MM.1S (cell line): ENCODE data around the gene BTBD9.

Source experiments
- DNase-seq: peaks from one replicate; pipeline ENCODE4 v3.0.0-alpha.2; 2015
- H2AFZ ChIP-seq: fragments of 300-600 bp; sonication (generic); 2 replicates; pipeline ENCODE4 v1.6.0; 2016; ENCODE audit warnings: antibody characterized with exemption, low read length
- H3F3A ChIP-seq: fragments of 300-600 bp; sonication (generic); 2 replicates; pipeline ENCODE4 v1.6.1; 2016; ENCODE audit warnings: mild to moderate bottlenecking, antibody characterized with exemption, low read length, moderate library complexity, mixed read lengths; ENCODE audit not compliant: insufficient read depth
- H3K27ac ChIP-seq: fragments of 300-600 bp; sonication (generic); 2 replicates; pipeline ENCODE4 v1.5.1; 2016; ENCODE audit warnings: mild to moderate bottlenecking, low read length
- H3K27me3 ChIP-seq: fragments of 300-600 bp; sonication (generic); replicated peaks from 2 replicates; pipeline ENCODE4 v1.6.0; 2016; ENCODE audit warnings: low read length; ENCODE audit not compliant: insufficient read depth
- H3K36me3 ChIP-seq: fragments of 300-600 bp; sonication (generic); replicated peaks from 2 replicates; pipeline ENCODE4 v1.6.1; 2016; ENCODE audit warnings: mild to moderate bottlenecking, low read length, mixed read lengths; ENCODE audit not compliant: insufficient read depth
- H3K4me1 ChIP-seq: fragments of 300-600 bp; sonication (generic); 2 replicates; pipeline ENCODE4 v1.6.1; 2016; ENCODE audit warnings: low read length, mixed read lengths
- H3K4me2 ChIP-seq: fragments of 300-600 bp; sonication (generic); 2 replicates; pipeline ENCODE4 v1.6.0; 2016; ENCODE audit warnings: low read depth, low read length
- H3K4me3 ChIP-seq: fragments of 300-600 bp; sonication (generic); 2 replicates; pipeline ENCODE4 v1.5.1; 2016; ENCODE audit warnings: low read length, mixed read lengths
- H3K79me2 ChIP-seq: fragments of 300-600 bp; sonication (generic); 2 replicates; pipeline ENCODE4 v1.6.1; 2016; ENCODE audit warnings: mixed run types, low read length, mixed read lengths
- H3K9ac ChIP-seq: fragments of 300-600 bp; sonication (generic); 2 replicates; pipeline ENCODE4 v1.6.1; 2016; ENCODE audit warnings: low read length, mixed read lengths
- H3K9me2 ChIP-seq: fragments of 300-600 bp; sonication (generic); replicated peaks from 2 replicates; pipeline ENCODE4 v1.6.1; 2016; ENCODE audit warnings: mild to moderate bottlenecking, low read length, mixed read lengths; ENCODE audit not compliant: insufficient read depth
- H3K9me3 ChIP-seq: fragments of 300-600 bp; sonication (generic); replicated peaks from 2 replicates; pipeline ENCODE4 v1.6.1; 2016; ENCODE audit warnings: mild to moderate bottlenecking, low read length, mixed read lengths; ENCODE audit not compliant: insufficient read depth
- H4K20me1 ChIP-seq: fragments of 300-600 bp; sonication (generic); 2 replicates; pipeline ENCODE4 v1.6.1; 2016; ENCODE audit warnings: mild to moderate bottlenecking, low read length, moderate library complexity, mixed read lengths; ENCODE audit not compliant: insufficient read depth
- CTCF ChIP-seq: fragments of 300-600 bp; sonication (generic); IDR thresholded peaks from 2 replicates; pipeline ENCODE4 v1.5.1; 2016; ENCODE audit warnings: antibody characterized with exemption, low read length, mixed read lengths
- EZH2 ChIP-seq: fragments of 300-600 bp; sonication (generic); optimal IDR thresholded peaks from 2 replicates; pipeline ENCODE3; 2017; ENCODE audit warnings: low read depth, mild to moderate bottlenecking, antibody characterized with exemption, low read length, mixed read lengths
- EZH2phosphoT487 ChIP-seq: fragments of 300-600 bp; sonication (generic); IDR thresholded peaks from 2 replicates; pipeline ENCODE4 v1.6.1; 2018; ENCODE audit warnings: antibody characterized with exemption, low read length

Gene BTBD9

DNA sequence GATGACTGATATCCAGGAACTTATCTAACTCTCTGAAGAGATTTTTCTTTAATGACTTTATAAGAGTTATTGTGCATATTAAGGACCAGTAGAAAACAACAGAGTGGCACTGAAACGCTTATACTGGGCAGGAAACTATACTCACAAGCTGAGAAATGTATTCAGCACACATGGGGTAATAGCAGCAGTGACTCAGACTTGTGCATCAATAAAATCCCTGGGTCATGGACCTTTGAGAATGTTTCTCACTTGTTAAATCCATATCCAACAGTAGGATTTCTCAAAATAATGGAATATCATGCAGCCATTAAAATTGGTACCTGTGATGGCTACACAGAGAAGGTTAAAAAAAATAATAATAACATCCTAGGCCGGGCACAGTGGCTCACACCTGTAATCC is 219.5 kb downstream of the BTBD9 start:
- Histone ChIP-seq H3K36me3 (no peaks in the 10 kb centered on the region), H3K27me3 (no peaks in the 10 kb centered on the region), H3K9me3 (no peaks in the 10 kb centered on the region), H4K20me1 (no peaks in the 10 kb centered on the region), H3K9me2 (no peaks in the 10 kb centered on the region), H3F3A (no peaks in the 10 kb centered on the region), H3K4me1 (no peaks in the 10 kb centered on the region), H3K4me3 (no peak overlapping the region), H3K4me2 (no peak overlapping the region), H3K27ac (no peak overlapping the region), H3K9ac (no peak overlapping the region), H2AFZ (no peak overlapping the region), H3K79me2 (no peaks in the 10 kb centered on the region)
- TF ChIP-seq EZH2phosphoT487, result no peak
- no peak for DNase-seq

- Histone ChIP-seq H3K27ac (no peak overlapping the region), H4K20me1 (no peaks in the 10 kb centered on the region), H3K9me3 (no peaks in the 10 kb centered on the region), H3K79me2 (no peaks in the 10 kb centered on the region), H3K4me3 (no peak overlapping the region), H3K27me3 (no peaks in the 10 kb centered on the region), H2AFZ (no peak overlapping the region), H3K4me2 (no peak overlapping the region), H3K9me2 (no peaks in the 10 kb centered on the region), H3K4me1 (no peaks in the 10 kb centered on the region), H3F3A (no peaks in the 10 kb centered on the region), H3K9ac (no peak overlapping the region), H3K36me3 (no peaks in the 10 kb centered on the region)
- no peak for TF ChIP-seq EZH2
- DNase-seq, result no peak
Measured at GRCh38 chr6:38417521-38417920, 222.2 kb downstream of the BTBD9 start.

DNA sequence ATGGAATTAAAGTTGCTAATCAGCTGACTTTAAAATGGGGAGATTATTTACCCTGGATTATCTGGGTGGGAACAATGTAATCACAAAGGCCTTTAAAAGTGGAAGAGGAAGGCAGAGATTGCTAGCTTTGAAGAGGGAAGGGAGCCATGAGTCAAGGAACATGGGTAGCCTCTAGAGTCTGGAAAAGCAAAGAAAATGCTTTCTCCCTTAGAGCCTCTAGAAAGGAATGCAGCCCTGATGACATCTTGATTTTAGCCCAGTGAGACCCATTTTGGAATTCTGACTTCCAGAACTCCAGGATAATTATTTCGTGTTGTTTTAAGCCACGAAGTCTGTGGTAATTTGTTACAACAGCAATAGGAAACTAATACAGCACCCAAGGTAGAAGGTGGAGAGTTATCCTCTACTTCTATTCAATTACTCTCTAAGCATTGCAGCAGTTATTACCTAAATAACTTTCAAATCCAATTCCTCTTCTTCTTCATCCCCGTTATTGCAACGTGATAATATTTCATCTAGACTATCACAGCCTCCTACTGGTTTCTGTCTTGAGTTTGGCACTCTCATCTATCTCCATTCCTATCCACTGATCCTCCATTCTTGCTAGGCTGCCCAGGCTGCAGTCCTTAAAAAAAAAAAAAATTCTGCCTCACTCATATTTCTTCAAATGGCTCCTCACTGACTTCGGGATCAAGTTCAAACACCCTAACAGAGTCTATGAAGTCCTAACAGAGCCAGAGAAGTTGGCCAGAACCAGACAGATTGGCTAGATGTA is 224.3 kb downstream of the BTBD9 start:
- no peaks in the 10 kb centered on the region for H3K9me2 ChIP-seq
- no peaks in the 10 kb centered on the region for H3F3A ChIP-seq
- no peak overlapping the region for H3K4me2 ChIP-seq
- TF ChIP-seq EZH2, result no peak
- no peak for TF ChIP-seq EZH2phosphoT487
- no peak for TF ChIP-seq CTCF
- no peak overlapping the region for H3K4me3 ChIP-seq
- DNase-seq, result no peak
- no peaks in the 10 kb centered on the region for H4K20me1 ChIP-seq
- no peak overlapping the region for H3K27ac ChIP-seq
- H3K9ac ChIP-seq, result no peak overlapping the region
- no peaks in the 10 kb centered on the region for H3K27me3 ChIP-seq
- H3K4me1 ChIP-seq, result no peaks in the 10 kb centered on the region
- H3K36me3 ChIP-seq, result no peaks in the 10 kb centered on the region
- no peaks in the 10 kb centered on the region for H3K79me2 ChIP-seq
- no peak overlapping the region for H2AFZ ChIP-seq
- no peaks in the 10 kb centered on the region for H3K9me3 ChIP-seq

- Histone ChIP-seq H3K9me2 (no peaks in the 10 kb centered on the region), H3K9ac (no peak overlapping the region), H3K36me3 (no peaks in the 10 kb centered on the region), H2AFZ (no peak overlapping the region), H3K9me3 (no peaks in the 10 kb centered on the region), H4K20me1 (no peaks in the 10 kb centered on the region), H3K4me1 (no peaks in the 10 kb centered on the region), H3K27me3 (no peaks in the 10 kb centered on the region), H3K79me2 (no peaks in the 10 kb centered on the region), H3F3A (no peaks in the 10 kb centered on the region), H3K27ac (no peak overlapping the region), H3K4me2 (no peak overlapping the region), H3K4me3 (no peak overlapping the region)
- TF ChIP-seq EZH2, result no peak
- TF ChIP-seq CTCF, result no peak
- TF ChIP-seq EZH2phosphoT487, result no peak
- DNase-seq, result no peak
Measured at GRCh38 chr6:38413102-38413800, 226.5 kb downstream of the BTBD9 start.
